Measurements from ENCODE around the gene CTXND1. TPM values are rescaled to one million over a fixed set of nuclear protein-coding genes. Genes with fewer than 3 reads are reported as not detected.
A peak's percentile ranks its signal among the peaks of the same experiment; 100 is the strongest.

The CTXND1 gene
- total RNA-seq, 2 experiments from 2014 or later = not detected

DNA sequence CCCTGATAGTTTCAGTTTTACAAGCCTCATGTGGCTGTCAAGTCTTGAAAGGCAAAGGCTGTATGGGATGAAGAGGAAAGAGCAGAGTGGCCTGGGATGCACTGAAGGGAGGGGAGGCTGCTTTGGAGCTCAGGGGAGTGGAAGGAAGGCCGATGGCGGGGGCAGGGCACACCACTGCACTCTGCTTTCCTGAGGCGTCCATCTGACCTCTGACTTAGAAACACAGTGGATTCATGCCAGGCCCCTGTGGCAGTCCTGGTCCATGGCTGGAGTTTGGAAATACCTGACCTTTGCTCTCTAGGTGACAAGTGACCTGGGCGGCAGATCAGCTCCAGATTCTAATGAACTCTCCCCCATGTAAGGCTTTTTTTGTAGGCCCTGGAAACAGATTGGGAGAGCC, 80.2 kb downstream of the CTXND1 start:
- Mint-ChIP-seq H3K4me3 (no peak overlapping the region), H3K27ac (no peak overlapping the region), H3K9me3 (no peaks in the 10 kb centered on the region), H3K36me3 (ENCODE audit: low read depth) (peaks cover 11% of the 10 kb centered on the region), H3K27me3 (ENCODE audit: low read depth) (no peaks in the 10 kb centered on the region), H3K4me1 (ENCODE audit: low read depth) (no peaks in the 10 kb centered on the region)
- intact Hi-C loops (cut with micrococcal nuclease) = loop anchor here (2.0 to 5.0 kb wide), 3 partner anchors 19 to 791 kb away; partner anchors contain the start of genes FAH and MTHFS
- CTCF ChIA-PET = interaction anchor here (0.6 to 2.6 kb wide), 6 partner anchors 11 to 832 kb away, joined by 3 to 20 read pairs (median 5); no protein-coding TSS in a partner anchor
- no peak for DNase-seq

DNA sequence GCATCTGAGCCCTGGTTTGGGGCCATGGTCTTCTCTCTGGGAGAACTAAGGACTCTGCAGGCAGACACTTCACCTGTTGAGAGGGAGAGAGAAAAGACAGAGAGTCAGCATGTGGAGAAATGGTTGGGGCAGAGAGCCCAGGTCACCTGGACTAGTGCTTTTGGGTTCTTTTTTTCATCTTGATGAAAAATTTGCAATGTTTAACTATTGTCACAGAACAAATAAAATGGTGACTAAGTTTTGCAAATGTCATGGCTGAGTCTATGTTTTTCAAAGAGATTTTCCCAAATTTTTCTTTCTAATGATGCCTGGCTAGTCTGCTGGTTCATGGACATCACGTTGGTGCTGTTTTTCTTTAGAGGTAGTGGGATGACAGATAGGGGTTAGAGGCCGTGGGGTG, 81.4 kb downstream of the CTXND1 start:
- Mint-ChIP-seq H3K9me3 (no peaks in the 10 kb centered on the region), H3K27ac (no peak overlapping the region), H3K4me1 (ENCODE audit: low read depth) (no peaks in the 10 kb centered on the region), H3K27me3 (ENCODE audit: low read depth) (no peaks in the 10 kb centered on the region), H3K4me3 (no peak overlapping the region), H3K36me3 (ENCODE audit: low read depth) (peaks cover 11% of the 10 kb centered on the region)
- CTCF ChIA-PET = no interaction called here
- no peak for DNase-seq
- intact Hi-C loops (cut with micrococcal nuclease) = loop anchor here (5.0 kb wide), 1 partner anchor 273 kb away; the partner anchor contains the start of gene MTHFS

DNA sequence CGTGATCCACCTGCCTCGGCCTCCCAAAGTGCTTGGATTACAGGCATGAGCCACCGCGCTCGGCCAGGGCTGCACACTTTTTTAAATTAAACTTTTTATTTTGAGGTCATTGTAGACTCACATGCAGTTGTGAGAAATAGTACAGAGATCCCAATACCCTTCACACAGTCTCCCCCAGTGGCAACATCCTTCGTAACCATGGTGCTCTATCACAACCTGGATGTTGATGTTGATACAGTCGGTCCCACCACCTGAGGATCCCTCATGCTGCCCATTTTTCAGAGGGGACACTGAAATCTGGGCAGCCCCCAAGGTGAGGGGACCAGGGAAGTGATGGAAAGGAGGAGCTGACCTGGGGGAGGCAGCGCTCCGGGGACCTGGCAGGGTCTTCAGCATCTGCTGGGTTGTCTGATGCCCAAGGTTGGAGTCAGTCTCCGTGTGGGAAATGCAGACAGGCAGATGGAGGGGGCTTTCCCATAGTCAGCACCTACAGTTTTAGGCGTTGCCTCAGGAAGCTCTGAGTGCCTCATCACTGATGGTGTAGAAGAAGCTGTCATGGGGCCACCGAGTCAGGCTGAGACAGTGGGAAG, 82.2 kb downstream of the CTXND1 start:
- Mint-ChIP-seq H3K4me3 (no peak overlapping the region), H3K36me3 (ENCODE audit: low read depth) (peaks cover 11% of the 10 kb centered on the region), H3K9me3 (no peaks in the 10 kb centered on the region), H3K27ac (no peak overlapping the region), H3K27me3 (ENCODE audit: low read depth) (no peaks in the 10 kb centered on the region), H3K4me1 (ENCODE audit: low read depth) (no peaks in the 10 kb centered on the region)
- intact Hi-C loops (cut with micrococcal nuclease) = loop anchor here (5.0 kb wide), 1 partner anchor 273 kb away; the partner anchor contains the start of gene MTHFS
- CTCF ChIA-PET = no interaction called here
- no peak for DNase-seq

DNA sequence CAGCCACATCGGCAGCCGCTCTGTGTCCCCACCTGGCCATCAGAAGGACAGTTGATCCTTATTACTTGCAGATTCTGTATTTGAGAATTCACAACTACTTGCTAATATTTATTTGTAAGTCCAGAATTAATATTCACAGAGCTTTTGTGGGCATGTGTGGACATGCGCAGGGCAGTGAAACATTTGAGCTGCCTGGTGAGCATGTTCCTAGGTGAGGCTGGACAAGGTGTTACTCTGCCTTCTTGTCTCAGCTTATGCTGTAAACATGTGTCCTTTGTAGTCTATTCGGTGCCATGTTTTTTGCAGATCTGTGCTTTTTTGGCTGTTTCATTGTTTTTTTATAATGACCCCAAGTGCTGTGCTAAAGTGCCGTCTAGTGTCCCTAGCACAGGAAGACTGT, 83.6 kb downstream of the CTXND1 start:
- Mint-ChIP-seq H3K9me3 (no peaks in the 10 kb centered on the region), H3K4me3 (no peak overlapping the region), H3K4me1 (ENCODE audit: low read depth) (no peaks in the 10 kb centered on the region), H3K27ac (no peak overlapping the region), H3K27me3 (ENCODE audit: low read depth) (no peaks in the 10 kb centered on the region), H3K36me3 (ENCODE audit: low read depth) (peaks cover 20% of the 10 kb centered on the region)
- intact Hi-C loops (cut with micrococcal nuclease) = no loop called here
- DNase-seq = no peak
- CTCF ChIA-PET = no interaction called here

GRCh38 chr15:80167936-80168335, 84.1 kb downstream of the CTXND1 start:
- no peaks in the 10 kb centered on the region for H3K4me1 Mint-ChIP-seq (ENCODE audit: low read depth)
- H3K36me3 Mint-ChIP-seq (ENCODE audit: low read depth) = peaks cover 23% of the 10 kb centered on the region
- no peak overlapping the region for H3K27ac Mint-ChIP-seq
- H3K9me3 Mint-ChIP-seq = no peaks in the 10 kb centered on the region
- intact Hi-C loops (cut with micrococcal nuclease) = no loop called here
- no peak for DNase-seq
- H3K4me3 Mint-ChIP-seq = no peak overlapping the region
- no peaks in the 10 kb centered on the region for H3K27me3 Mint-ChIP-seq (ENCODE audit: low read depth)
- CTCF ChIA-PET = no interaction called here

DNA sequence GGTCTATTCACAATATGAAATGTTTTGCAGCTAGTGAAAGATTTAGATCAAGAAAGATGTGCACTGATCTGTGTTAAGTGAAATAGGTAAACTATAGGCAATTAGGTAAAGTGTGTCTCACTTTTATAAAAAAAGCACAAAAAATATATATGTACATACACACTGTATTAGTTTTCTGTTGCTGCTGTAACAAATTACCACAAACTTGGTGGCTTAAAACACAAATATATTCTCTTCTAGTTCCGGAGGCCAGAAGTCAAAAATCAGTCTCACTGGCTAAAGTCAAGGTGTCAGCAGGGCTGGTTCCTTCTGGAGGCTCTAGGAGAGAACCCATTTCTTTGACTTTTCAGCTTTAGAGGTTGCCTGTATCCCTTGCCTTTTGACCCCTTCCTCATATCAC, 88.1 kb downstream of the CTXND1 start:
- no peak for DNase-seq
- H3K27ac Mint-ChIP-seq = no peak overlapping the region
- intact Hi-C loops (cut with micrococcal nuclease) = no loop called here
- CTCF ChIA-PET = no interaction called here
- peaks cover 18% of the 10 kb centered on the region for H3K4me1 Mint-ChIP-seq (ENCODE audit: low read depth)
- H3K36me3 Mint-ChIP-seq (ENCODE audit: low read depth) = peaks cover 43% of the 10 kb centered on the region
- no peaks in the 10 kb centered on the region for H3K9me3 Mint-ChIP-seq
- no peak overlapping the region for H3K4me3 Mint-ChIP-seq
- H3K27me3 Mint-ChIP-seq (ENCODE audit: low read depth) = no peaks in the 10 kb centered on the region

- H3K4me3 Mint-ChIP-seq = no peak overlapping the region
- DNase-seq = no peak
- intact Hi-C loops (cut with micrococcal nuclease) = no loop called here
- no peaks in the 10 kb centered on the region for H3K27me3 Mint-ChIP-seq (ENCODE audit: low read depth)
- no peak overlapping the region for H3K27ac Mint-ChIP-seq
- CTCF ChIA-PET = no interaction called here
- no peaks in the 10 kb centered on the region for H3K9me3 Mint-ChIP-seq
- peaks cover 40% of the 10 kb centered on the region for H3K36me3 Mint-ChIP-seq (ENCODE audit: low read depth)
- peaks cover 18% of the 10 kb centered on the region for H3K4me1 Mint-ChIP-seq (ENCODE audit: low read depth)
Observed at GRCh38 chr15:80163217-80163616, 88.8 kb downstream of the CTXND1 start.

GRCh38 chr15:80162059-80162554, 89.9 kb downstream of the CTXND1 start:
- Mint-ChIP-seq H3K27ac (no peak overlapping the region), H3K36me3 (ENCODE audit: low read depth) (peaks cover 40% of the 10 kb centered on the region), H3K27me3 (ENCODE audit: low read depth) (no peaks in the 10 kb centered on the region), H3K4me3 (no peak overlapping the region), H3K4me1 (ENCODE audit: low read depth) (peaks cover 18% of the 10 kb centered on the region), H3K9me3 (no peaks in the 10 kb centered on the region)
- DNase-seq = no peak
- CTCF ChIA-PET = no interaction called here
- intact Hi-C loops (cut with micrococcal nuclease) = no loop called here

GRCh38 chr15:80161468-80162016, 90.5 kb downstream of the CTXND1 start:
- CTCF ChIA-PET = interaction anchor here (0.6 to 1.0 kb wide), 3 partner anchors 9 to 101 kb away, joined by 3 to 5 read pairs (median 3); no protein-coding TSS in a partner anchor
- peaks cover 18% of the 10 kb centered on the region for H3K4me1 Mint-ChIP-seq (ENCODE audit: low read depth)
- no peak overlapping the region for H3K4me3 Mint-ChIP-seq
- H3K36me3 Mint-ChIP-seq (ENCODE audit: low read depth) = peaks cover 40% of the 10 kb centered on the region
- no peaks in the 10 kb centered on the region for H3K9me3 Mint-ChIP-seq
- no peak overlapping the region for H3K27ac Mint-ChIP-seq
- H3K27me3 Mint-ChIP-seq (ENCODE audit: low read depth) = no peaks in the 10 kb centered on the region
- intact Hi-C loops (cut with micrococcal nuclease) = no loop called here
- no peak for DNase-seq

DNA sequence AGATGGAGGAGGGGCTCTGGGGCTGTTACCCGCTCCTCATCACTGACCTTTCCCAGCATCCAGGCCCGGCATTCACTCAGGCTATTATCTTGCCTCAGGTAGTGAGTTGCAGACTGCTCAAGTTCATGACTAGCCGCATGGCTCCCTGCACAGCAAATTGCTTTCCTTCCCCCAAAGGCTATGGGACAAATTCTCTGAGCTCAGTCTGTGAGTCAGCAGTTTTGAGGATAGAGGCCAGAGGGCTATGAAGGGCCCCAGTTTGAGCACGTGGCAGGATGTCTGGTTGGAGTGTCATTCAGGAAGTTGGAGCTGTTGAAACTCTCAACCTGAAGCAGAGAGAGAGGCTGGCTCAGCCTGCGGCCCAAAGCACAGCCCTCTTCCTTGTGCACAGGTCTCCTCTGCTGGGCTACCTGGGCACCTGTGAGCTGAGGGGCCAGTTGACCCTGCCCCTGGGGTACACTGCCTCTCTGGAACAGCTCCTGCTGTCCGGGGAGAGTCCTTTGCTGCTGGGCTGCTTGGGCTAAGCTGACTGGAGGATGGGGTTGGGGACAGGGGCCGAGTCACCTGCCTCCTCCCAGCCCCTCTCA, 91.3 kb downstream of the CTXND1 start:
- intact Hi-C loops (cut with micrococcal nuclease) = loop anchor here (1.0 kb wide), 1 partner anchor 8 kb away; the partner anchor contains the start of gene FAH
- H3K9me3 Mint-ChIP-seq = no peaks in the 10 kb centered on the region
- H3K27ac Mint-ChIP-seq = peak overlapping the region; percentile 73
- H3K4me3 Mint-ChIP-seq = no peak overlapping the region
- peak; percentile 81 for DNase-seq
- H3K4me1 Mint-ChIP-seq (ENCODE audit: low read depth) = peaks cover 18% of the 10 kb centered on the region
- CTCF ChIA-PET = interaction anchor here (0.6 to 1.0 kb wide), 3 partner anchors 9 to 100 kb away, joined by 3 to 5 read pairs (median 3); no protein-coding TSS in a partner anchor
- peaks cover 40% of the 10 kb centered on the region for H3K36me3 Mint-ChIP-seq (ENCODE audit: low read depth)
- no peaks in the 10 kb centered on the region for H3K27me3 Mint-ChIP-seq (ENCODE audit: low read depth)

GRCh38 chr15:80159811-80160569, 92.0 kb downstream of the CTXND1 start:
- peaks cover 40% of the 10 kb centered on the region for H3K36me3 Mint-ChIP-seq (ENCODE audit: low read depth)
- H3K4me3 Mint-ChIP-seq = no peak overlapping the region
- H3K9me3 Mint-ChIP-seq = no peaks in the 10 kb centered on the region
- no peak for DNase-seq
- peak overlapping the region; percentile 73 for H3K27ac Mint-ChIP-seq
- intact Hi-C loops (cut with micrococcal nuclease) = loop anchor here (1.0 to 10.0 kb wide), 3 partner anchors 8 to 845 kb away; partner anchors contain the start of genes FAH and TMED3
- H3K4me1 Mint-ChIP-seq (ENCODE audit: low read depth) = peaks cover 18% of the 10 kb centered on the region
- CTCF ChIA-PET = no interaction called here
- H3K27me3 Mint-ChIP-seq (ENCODE audit: low read depth) = no peaks in the 10 kb centered on the region

DNA sequence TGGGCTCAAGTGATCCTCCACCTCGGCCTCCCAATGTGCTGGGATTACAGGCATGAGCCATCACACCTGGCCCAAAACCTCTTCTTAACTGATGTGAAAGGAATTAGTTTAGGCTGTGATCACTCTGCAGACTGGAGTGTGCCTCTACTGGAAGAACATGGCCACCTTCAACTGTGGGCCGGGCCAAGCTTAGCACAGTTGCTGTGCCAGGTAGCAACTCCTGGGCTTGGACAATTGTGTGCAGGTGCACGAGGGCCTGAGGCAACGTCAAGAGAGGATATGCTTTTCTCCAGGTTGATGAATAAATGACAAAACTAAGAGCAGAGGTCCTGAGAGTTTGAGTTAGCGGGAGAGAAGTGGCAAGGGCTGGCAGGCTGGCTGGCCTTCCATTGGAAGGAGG, 92.7 kb downstream of the CTXND1 start:
- H3K27me3 Mint-ChIP-seq (ENCODE audit: low read depth) = no peaks in the 10 kb centered on the region

More for the DNA sequence above, 92.7 kb downstream of the CTXND1 start:
- DNase-seq = no peak
- intact Hi-C loops (cut with micrococcal nuclease) = loop anchor here (10.0 kb wide), 2 partner anchors 836 to 844 kb away; partner anchors contain the start of gene TMED3
- H3K4me3 Mint-ChIP-seq = no peak overlapping the region
- H3K4me1 Mint-ChIP-seq (ENCODE audit: low read depth) = peaks cover 21% of the 10 kb centered on the region
- CTCF ChIA-PET = interaction anchor here (1.0 kb wide), 1 partner anchor 99 kb away, joined by 3 read pairs; the partner anchor contains the start of gene ZFAND6
- H3K36me3 Mint-ChIP-seq (ENCODE audit: low read depth) = peaks cover 40% of the 10 kb centered on the region
- H3K9me3 Mint-ChIP-seq = no peaks in the 10 kb centered on the region
- no peak overlapping the region for H3K27ac Mint-ChIP-seq
